Stimulated activated CD4-positive, alpha-beta T cell treated with anti-CD3 and anti-CD28 coated beads, Interleukin-2, amount 100 ng/mL, for 24 hours (primary cell): ENCODE measurements around the gene TIAM2.
"Not testable (repeated sequence)": the region's sequence is repeated elsewhere in the genome, so short reads cannot be mapped to it uniquely, and the experiment has no call there.

Experiments
- DNase-seq, 2 donors: peaks; one replicate each; pipeline ENCODE4 v3.0.0-alpha.2; 2020

The TIAM2 gene

DNA sequence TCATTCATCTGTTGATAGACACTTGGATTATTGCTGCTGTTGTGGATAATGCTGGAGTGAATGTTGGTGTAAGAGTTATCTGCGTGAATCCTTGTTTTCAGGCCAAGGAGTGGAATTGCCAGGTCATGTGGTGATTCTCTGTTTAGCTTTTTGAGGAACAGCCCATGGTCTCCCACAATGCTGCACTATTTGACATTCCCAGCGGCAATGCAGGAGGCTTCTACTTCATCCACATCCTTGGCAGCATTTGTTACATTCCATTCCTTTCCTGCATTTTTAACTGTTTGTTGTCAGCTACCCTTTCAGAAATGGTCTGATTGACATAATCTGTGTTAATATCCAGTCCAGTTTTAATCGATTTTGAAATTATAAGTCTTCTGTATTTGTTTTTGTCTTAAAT lies 217.0 kb downstream of the TIAM2 start:
- no peak for DNase-seq

GRCh38 chr6:155212616-155213380 lies 217.7 kb downstream of the TIAM2 start:
- DNase-seq, result no peak

- no peak for DNase-seq
Measured at GRCh38 chr6:155213611-155214372, 218.7 kb downstream of the TIAM2 start.

GRCh38 chr6:155215906-155216305 lies 220.8 kb downstream of the TIAM2 start:
- DNase-seq, result no peak

DNA sequence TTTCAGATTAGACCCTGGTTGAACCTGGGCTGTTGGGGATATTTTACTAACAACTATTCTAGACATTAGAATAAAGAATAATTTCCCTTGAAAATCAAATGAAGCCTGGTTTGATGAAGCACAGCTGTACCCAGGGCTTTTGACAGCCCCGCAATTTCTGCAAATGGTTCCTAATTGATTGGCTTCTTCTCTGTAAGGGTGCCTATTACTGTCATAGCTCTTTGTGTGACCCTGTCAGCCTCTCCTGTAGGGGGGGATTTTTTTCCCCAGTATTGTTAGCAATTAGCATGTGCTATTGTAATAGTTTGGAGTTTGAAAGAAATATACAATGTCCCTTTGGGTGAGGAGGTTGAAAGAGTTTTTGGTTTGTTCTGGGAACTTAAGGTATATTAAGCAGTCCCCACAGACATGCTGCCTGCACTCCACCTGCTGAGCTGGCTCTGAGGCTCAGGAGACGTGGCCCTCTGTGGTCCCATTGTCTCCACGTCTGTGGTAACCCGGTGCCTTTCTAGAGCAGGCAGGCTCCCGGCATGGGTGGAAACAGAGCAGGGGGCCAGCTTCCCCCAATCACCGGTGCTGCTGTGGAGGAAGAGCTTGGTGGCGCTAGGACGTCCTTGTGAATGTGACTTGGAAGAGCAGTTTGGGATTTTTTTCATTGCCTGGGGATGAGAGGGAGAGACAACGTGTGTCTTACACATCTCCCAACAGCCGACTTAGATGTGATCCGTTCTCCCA lies 221.4 kb downstream of the TIAM2 start:
- no peak for DNase-seq

- DNase-seq, result not testable (repeated sequence)
Measured at GRCh38 chr6:155218711-155219110, 223.6 kb downstream of the TIAM2 start.

GRCh38 chr6:155219299-155219698 lies 224.2 kb downstream of the TIAM2 start:
- DNase-seq, result no peak

- no peak for DNase-seq
Measured at GRCh38 chr6:155219858-155220301, 224.8 kb downstream of the TIAM2 start.

- no peak for DNase-seq
Measured at GRCh38 chr6:155221086-155221485, 226.0 kb downstream of the TIAM2 start.

GRCh38 chr6:155222506-155222905 lies 227.4 kb downstream of the TIAM2 start:
- no peak for DNase-seq

DNA sequence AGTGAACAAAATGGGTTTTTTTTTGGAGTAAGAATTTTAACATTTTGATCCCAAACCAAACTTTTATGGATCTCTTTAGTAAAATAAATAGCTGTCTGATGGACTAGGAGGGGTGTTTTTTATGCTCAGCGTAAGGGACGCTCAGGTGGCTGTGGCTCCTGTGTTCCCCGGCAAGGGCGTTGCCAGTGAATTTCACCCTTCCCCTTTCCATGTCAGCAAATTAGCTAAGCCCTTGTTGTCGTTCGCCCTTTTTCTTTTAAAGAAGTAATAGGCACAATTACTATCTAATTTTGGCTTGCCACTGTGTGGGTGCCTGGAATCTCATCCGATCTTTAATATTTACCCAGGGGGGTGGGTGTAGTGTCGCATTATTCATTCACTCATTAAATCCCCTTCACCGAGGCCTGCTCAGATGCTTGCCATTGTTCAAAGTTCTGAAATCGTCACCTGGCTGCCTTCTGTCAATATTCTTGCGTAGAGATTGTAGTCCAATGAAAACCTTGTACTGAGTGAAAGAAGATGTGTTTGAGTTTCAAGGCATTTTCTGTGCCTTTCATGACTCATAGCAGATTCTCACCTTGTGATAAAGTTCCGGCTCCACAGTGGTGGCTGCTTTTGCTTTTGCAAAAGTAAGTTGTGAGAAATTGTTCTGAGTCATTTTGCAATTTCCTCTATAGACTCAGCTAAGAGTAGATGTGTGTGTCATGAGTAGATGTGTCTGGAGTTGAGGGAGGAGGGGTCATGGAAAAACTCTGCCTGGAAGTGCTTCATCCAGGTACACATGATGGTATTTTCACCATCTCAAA lies 228.7 kb downstream of the TIAM2 start:
- peak; percentile 57 to 60 for DNase-seq

GRCh38 chr6:155224618-155225017 lies 229.5 kb downstream of the TIAM2 start:
- no peak for DNase-seq

- DNase-seq, result no peak
Measured at GRCh38 chr6:155227046-155227445, 231.9 kb downstream of the TIAM2 start.

DNA sequence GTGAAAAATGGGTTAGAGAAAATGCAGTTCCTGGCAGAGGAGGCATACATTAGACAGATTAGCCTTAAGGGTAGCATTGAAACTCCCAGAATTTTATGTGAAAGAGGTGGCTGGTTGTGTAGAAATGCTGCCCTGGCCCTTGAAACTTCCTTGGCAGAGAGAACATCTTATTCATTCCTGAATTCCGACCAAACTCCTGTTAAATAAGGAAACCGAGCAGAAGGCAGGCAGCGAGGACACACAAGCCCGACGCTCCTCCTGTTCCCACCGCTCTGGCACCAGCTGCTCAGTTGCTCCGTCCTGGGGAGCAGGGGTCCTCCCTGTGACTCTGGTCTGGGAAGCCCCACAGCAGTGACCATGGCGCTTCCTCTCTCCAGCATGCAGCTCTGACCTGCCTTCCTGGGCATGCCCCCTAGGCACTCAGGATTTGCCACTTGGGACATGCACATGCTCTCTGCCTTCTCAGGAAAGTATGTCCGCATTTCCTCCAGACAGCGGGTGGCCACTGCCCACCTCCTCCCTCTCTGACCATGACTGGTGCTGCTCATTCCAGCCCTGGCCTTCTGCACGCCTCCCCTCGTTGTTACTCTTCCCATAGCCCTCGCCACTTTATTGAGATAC lies 233.5 kb downstream of the TIAM2 start:
- DNase-seq, result no peak

- DNase-seq, result not testable (repeated sequence)
Measured at GRCh38 chr6:155230975-155231374, 235.9 kb downstream of the TIAM2 start.

DNA sequence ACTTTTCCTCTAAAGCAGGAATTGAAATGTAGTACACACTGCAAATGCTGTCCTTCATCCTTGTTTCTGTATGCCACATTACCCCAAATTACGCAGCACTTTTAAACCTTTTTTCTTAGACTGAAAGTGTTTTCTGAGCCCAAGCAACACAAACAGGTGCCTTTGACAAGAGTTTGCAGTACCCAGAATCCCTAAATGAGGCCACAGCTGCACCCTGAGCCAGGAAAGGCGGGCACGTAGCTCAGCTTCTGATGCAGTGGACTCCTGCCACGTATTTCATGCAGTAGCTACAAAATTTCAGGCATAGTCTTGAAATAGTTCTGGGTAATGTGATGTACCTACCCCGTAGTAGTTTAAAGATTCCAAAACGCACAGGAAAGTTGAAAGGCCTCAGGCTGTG lies 237.7 kb downstream of the TIAM2 start:
- DNase-seq, result no peak

- DNase-seq, result no peak
Measured at GRCh38 chr6:155234167-155234566, 239.1 kb downstream of the TIAM2 start.

- no peak for DNase-seq
Measured at GRCh38 chr6:155234687-155235086, 239.6 kb downstream of the TIAM2 start.

- DNase-seq, result no peak
Measured at GRCh38 chr6:155235087-155235486, 240.0 kb downstream of the TIAM2 start.

- DNase-seq, result no peak
Measured at GRCh38 chr6:155237613-155238012, 242.5 kb downstream of the TIAM2 start.

DNA sequence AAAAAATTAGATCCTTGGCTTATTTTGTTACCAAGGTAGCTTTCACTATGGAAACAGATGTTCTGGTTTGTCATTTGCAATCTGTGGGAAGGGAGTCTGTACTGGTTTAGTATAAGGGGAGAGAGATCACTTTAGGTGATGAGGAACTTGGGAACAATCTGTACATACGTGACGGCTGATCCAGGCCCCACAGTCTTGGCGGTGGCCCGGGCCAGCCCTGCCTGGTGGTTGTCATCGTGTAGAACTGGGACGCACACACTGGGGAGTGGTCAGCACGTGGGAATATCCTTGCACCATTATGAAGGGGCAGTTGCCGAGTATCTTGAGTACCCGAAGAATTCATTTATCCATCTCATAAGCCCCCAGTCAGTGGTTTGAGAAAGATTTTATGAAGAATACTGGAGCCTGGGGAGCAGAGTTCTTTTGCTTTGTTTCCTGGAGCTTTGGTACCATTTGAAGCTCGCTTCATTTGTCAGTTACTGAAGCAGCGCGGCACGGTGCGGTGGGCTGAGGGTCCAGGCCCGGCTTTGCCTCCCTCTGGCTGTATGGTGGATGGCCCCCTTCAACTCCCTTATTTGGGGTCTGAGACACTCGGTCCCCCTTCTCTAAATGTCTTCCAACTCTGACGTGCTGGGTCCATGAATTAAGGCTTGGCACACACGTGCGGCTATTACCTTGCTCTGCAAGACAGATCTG lies 245.9 kb downstream of the TIAM2 start:
- DNase-seq, result no peak

GRCh38 chr6:155241966-155242365 lies 246.9 kb downstream of the TIAM2 start:
- no peak for DNase-seq
